Measurements from ENCODE around the gene CLCNKB.

Gene CLCNKB

GRCh38 chr1:16077406-16078245 lies 34.0 kb downstream of the CLCNKB start:
- no peak for DNase-seq

GRCh38 chr1:16078925-16079656 lies 35.5 kb downstream of the CLCNKB start:
- peak; percentile 82 for DNase-seq

GRCh38 chr1:16080422-16081150 lies 37.0 kb downstream of the CLCNKB start:
- DNase-seq, result no peak

- DNase-seq, result no peak
Measured at GRCh38 chr1:16081636-16082035, 38.1 kb downstream of the CLCNKB start.

- DNase-seq, result peak; percentile 72
Measured at GRCh38 chr1:16082283-16083038, 38.9 kb downstream of the CLCNKB start.

GRCh38 chr1:16083486-16083885 lies 39.9 kb downstream of the CLCNKB start:
- no peak for DNase-seq

GRCh38 chr1:16085522-16085921 lies 41.9 kb downstream of the CLCNKB start:
- DNase-seq, result no peak

GRCh38 chr1:16087733-16088132 lies 44.2 kb downstream of the CLCNKB start:
- no peak for DNase-seq

GRCh38 chr1:16088351-16088911 lies 44.8 kb downstream of the CLCNKB start:
- no peak for DNase-seq

GRCh38 chr1:16088996-16089395 lies 45.4 kb downstream of the CLCNKB start:
- DNase-seq, result no peak

GRCh38 chr1:16090076-16090826 lies 46.7 kb downstream of the CLCNKB start:
- no peak for DNase-seq

GRCh38 chr1:16091296-16091695 lies 47.7 kb downstream of the CLCNKB start:
- no peak for DNase-seq

- DNase-seq, result no peak
Measured at GRCh38 chr1:16092097-16092922, 48.7 kb downstream of the CLCNKB start.

GRCh38 chr1:16092923-16093511 lies 49.4 kb downstream of the CLCNKB start:
- no peak for DNase-seq

GRCh38 chr1:16093611-16094010 lies 50.0 kb downstream of the CLCNKB start:
- DNase-seq, result no peak

GRCh38 chr1:16094453-16095158 lies 51.0 kb downstream of the CLCNKB start:
- DNase-seq, result no peak

GRCh38 chr1:16095447-16095846 lies 51.9 kb downstream of the CLCNKB start:
- no peak for DNase-seq

- no peak for DNase-seq
Measured at GRCh38 chr1:16099412-16099811, 55.8 kb downstream of the CLCNKB start.

- DNase-seq, result no peak
Measured at GRCh38 chr1:16101623-16102022, 58.0 kb downstream of the CLCNKB start.

All from CD4-positive, alpha-beta T cell treated with Interleukin-6 for 4 hours (primary cell).